OCI-LY1 (cell line): ENCODE measurements around the gene LETMD1.

Source experiments
- CTCF ChIP-seq: fragments of 200-600 bp; sonication (generic), shearing (Covaris generic); IDR thresholded peaks from 2 replicates; pipeline ENCODE4 v1.5.1; 2017; ENCODE audit warnings: mild to moderate bottlenecking, antibody characterized with exemption, low read length, moderate library complexity, mixed read lengths
- EZH2 ChIP-seq: fragments of 200-600 bp; sonication (generic), shearing (Covaris generic); IDR thresholded peaks from 2 replicates; pipeline ENCODE4 v1.8.0; 2017; ENCODE audit warnings: borderline replicate concordance, mixed run types, mild to moderate bottlenecking, antibody characterized with exemption, low read length, moderate library complexity, mixed read lengths

- TF ChIP-seq CTCF (no peak), EZH2 (no peak)
These were observed 27.5 kb upstream of the LETMD1 start for GRCh38 chr12:51020448-51021182.
